HG03342 (cell line): ENCODE data around the gene PGF.

Experiments used
- ATAC-seq: cut with Tn5 transposase; IDR thresholded peaks from one replicate; pipeline ENCODE4 v1.9.1; 2021; ENCODE audit warnings: mild to moderate bottlenecking, moderate library complexity; ENCODE audit not compliant: unreplicated experiment

Gene PGF

GRCh38 chr14:74979029-74979428, 23.6 kb upstream of the PGF start:
- no peak for ATAC-seq

- no peak for ATAC-seq
Observed at GRCh38 chr14:74978416-74978947, 23.1 kb upstream of the PGF start.

DNA sequence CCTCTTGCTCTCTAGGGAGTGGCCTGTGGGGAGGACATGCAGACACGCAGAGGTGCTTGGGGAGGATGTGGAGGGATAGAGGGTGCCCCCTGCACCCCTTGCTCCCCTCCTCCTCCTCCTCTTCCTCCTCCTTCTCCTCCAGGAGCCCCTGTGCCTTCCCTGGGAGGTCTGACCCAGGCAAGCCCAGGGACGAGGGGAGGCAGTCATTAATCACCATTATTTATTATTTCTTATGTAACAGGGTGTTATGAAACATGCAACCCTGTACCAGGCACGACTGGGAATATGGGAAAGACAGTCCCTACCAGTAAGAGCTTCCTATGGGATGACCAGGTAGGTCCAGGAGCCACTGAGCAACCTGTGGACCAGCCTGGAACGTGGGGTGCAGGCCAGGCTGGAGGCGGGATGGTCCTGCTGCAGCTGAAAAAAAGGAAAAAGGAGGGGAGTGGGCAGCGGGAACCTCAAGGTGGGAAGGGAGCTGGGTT, 22.5 kb upstream of the PGF start:
- no peak for ATAC-seq

GRCh38 chr14:74977164-74977900, 21.9 kb upstream of the PGF start:
- no peak for ATAC-seq

GRCh38 chr14:74976264-74977113, 21.1 kb upstream of the PGF start:
- ATAC-seq: no peak

- no peak for ATAC-seq
Observed at GRCh38 chr14:74975059-74975810, 19.8 kb upstream of the PGF start.

DNA sequence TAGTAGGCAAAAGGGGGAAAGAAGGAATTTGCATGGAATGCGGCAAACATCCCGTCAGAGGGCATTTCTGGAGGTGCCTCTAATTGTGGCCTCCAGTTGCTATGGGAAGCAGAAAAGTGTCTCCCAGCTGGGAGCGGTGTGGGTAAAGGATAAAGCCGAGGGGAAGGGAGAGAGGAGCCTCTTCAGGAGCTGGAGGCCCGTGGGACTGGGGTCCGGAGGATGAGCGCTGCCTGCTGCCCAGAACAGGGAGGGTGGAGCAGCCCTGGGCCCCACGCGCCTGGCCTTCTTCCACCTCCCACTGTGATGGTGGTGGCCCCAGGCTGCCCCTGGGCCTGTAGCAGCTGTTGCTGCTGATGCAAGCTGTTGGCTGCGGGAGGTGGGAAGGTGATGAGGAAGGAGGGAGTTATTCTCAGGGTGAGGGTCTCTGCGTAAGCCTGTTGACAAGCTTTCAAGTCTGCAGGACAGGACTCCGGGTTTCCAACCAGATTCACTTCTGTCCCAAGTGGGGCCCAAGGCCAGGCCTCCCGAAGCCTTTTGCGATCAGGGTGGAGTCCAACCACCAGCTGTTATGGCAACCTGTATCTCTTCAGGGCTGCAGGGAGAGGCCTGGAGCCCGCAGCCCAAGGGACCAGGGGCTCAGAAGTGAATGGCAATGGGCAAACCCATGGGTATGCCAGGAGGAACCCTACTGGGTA, 19.1 kb upstream of the PGF start:
- ATAC-seq: no peak

DNA sequence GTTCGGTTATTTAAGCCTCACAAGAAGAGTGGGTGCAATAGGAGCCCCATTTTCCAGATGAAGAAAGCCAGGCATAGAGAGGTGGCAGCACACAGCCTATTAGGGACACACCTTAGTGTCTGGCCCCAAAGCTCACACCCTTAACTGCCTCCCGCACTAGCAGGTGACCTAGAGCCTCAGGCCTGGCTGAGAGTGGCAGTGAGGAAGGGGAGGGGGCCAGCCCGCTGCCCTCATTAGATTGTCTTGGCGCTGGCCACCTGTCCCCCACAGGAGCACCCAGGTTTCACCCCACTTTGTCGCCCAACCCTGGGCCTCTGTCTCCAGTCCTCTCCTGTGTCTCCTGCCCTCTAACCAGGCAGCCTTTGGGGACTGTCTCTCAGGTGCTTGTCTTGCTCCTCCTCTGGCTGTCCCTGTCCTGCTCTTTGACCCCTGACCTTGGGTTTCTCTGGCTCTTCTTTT, 18.5 kb upstream of the PGF start:
- ATAC-seq: no peak

GRCh38 chr14:74973003-74973653, 17.7 kb upstream of the PGF start:
- ATAC-seq: no peak

GRCh38 chr14:74968811-74969210, 13.4 kb upstream of the PGF start:
- no peak for ATAC-seq

DNA sequence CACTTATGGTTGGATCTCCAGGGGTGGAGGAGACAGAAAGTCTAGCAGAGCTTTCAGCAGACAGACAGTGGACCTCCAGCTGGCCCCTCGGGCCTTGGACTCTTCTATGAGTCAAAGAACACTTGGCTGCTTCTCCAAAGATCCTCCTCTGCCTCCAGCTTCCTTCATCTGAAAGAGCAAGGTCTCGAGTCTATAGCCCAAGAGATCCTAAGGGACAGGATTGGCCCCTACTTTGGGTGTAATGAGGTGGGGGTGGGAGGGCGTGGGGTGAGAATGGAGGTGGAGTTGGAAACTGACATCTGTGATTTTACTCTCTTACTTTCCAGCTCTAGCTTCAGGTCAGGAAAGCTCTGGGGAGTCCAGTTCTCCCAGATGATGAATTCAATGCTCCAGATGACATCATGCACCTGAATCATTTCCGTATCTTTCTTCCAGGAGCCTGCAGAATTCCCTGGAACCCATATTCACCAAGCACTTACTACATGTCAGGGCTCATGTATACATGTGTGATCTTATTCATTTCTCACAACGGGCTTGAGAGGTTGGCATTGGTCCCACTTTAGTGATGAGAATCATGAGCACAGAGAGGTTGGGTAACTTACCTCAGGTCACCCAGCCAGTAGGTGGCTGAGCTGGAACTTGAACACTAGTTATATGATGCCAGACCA, 10.2 kb upstream of the PGF start:
- ATAC-seq: no peak

DNA sequence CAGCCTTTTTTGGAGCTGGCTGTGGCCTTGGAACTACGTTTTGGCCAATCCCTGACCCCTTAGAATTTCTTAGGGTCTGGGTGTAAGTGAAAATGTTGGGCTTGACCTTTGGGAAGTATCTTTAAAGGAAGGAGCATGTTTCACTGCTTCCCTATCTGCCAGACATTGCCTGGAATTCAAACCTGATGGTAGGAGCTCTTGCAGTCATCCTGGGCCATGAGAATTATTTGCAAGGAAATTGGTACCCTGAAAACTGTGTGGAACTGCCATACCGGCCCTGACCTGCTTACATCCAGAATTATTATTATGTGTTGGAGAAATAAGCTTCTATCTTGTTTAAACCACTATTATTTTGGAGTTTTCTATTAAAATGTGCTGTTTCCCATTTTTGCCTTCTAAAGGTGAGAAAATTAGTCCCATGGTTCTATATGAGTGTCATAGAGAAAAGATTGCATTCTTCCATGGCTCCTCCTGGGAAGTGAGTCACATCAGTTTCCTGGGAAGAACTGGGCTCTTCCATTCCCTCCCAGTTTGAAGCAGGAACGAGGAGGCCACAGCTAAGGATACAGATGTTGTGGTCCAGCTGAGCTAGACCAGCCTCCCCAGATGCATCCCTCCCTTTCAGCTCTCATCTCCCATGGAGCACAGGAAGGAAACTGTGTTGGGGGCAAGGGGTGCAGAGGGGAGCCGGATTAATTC, 9.5 kb upstream of the PGF start:
- no peak for ATAC-seq

DNA sequence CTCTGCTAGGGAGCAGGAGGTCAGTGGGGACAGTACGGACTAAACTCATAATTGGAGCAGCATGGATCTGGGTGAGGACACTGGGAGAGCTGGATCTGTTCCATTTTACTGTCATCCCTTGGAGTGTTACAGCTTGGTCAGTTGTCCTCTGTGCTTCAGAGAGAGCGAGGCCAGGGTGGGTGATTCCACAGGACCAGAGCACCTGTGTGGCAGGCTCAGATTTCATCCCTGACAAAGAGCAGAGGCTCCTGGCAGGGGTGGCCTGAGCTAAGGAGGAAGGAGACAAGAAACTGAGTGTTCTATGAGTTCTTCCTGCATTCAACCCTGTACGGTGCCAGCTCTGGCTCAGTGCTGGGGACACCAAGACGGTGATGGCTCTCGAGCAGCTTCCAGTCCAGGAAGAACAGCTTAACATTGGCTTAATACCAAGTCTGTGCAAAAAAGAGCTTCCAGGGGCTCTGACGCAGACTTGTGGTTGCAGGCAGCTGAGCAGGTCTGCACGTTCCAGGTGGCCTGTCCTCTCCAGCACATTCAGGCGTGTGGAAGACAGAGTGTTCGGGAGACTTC, 8.4 kb upstream of the PGF start:
- no peak for ATAC-seq

DNA sequence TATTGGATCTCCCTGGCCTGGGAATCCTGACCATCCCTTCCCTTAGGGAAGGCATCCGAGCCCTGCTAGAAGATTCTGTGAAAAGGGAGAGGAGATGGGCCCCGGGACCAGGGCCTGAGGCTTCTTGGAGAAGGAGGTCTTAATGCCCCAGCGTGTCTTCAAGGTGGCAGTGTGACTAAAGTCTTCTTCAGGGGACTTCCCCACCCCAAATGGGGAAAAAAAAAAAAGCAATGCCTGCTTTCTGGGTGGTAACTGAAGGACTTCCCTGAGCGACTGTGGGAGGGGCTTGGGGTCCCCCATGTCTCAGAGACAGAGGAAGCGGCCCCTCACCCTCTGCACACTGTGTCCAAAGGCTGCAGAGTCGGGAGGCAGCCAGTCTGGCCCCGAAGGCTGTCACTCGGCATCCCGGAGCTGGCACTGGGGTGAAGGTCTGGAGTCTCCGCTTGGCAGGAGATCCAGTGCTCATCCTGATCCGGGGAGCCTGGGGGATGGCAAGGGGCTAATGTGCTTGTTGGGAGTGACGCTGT, 7.8 kb upstream of the PGF start:
- no peak for ATAC-seq

GRCh38 chr14:74962493-74962892, 7.1 kb upstream of the PGF start:
- no peak for ATAC-seq

GRCh38 chr14:74962046-74962445, 6.6 kb upstream of the PGF start:
- ATAC-seq: no peak

GRCh38 chr14:74961238-74961911, 6.0 kb upstream of the PGF start:
- ATAC-seq: no peak

DNA sequence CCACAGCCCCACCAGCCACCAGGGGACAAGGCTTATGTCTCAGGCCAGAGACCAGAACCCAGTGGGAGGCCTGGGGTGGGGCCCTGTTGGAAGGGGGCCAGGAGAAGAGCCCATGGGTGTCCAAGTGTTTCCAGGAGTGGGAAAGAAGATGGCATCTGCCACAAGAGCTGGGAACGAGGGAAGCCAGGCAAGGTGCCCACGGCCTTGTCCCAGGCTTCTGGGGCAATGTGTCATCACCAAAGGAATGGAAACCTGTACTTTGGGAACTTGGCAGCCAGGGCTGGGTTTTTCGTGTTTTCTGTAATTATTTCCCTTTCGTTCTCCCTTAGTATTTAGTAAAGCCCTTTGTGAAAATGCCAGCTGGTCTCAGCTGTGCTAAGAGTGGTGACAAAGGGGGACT, 5.3 kb upstream of the PGF start:
- no peak for ATAC-seq
